ENCODE measurements around the gene TRIP10.

Gene TRIP10

GRCh38 chr19:6712231-6712630, 27.2 kb upstream of the TRIP10 start:
- no peak for DNase-seq (ENCODE audit: low read depth)

- DNase-seq (ENCODE audit: low read depth) = no peak
Measured at GRCh38 chr19:6712692-6713670, 26.5 kb upstream of the TRIP10 start.

DNA sequence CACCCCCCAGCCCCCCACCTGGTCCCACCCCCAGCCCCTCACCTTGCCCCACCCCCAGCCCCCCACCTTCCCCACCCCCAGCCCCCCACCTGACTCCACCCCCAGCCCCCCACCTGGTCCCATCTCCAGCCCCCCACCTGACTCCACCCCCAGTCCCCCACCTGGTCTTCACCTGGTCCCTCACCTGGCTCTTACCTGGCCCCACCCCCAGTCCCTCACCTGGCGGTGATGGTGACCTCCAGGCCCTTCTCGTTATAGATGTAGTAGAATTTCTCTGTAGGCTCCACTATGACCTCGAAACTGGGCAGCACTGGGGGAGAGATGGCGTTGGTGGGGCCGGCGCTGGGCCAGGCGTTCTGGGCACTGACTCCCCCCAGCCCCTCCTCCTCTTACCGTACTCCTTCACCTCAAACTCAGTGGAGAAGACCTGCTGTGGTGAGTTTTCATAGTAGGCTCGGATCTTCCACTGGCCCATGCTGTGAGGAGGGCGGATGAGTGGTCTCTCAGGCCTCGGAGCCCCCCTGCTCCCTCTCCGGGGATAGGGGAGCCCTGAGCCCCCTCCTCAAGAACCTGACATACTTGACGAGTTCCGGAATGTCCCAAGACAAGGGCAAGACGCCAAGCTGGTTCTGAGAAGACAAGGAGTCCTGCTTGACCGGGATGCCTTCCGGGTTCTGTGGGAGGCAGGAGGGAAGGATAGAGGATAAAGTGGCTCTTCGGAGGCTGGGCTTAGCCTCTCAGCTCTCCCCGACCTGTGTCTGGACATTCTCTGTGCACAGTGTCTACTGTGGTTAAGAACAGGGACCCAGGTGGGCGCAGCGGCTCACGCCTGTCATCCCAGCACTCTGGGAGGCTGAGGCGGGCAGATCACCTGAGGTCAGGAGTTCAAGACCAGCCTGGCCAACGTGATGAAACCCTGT, 25.4 kb upstream of the TRIP10 start:
- no peak for DNase-seq (ENCODE audit: low read depth)

DNA sequence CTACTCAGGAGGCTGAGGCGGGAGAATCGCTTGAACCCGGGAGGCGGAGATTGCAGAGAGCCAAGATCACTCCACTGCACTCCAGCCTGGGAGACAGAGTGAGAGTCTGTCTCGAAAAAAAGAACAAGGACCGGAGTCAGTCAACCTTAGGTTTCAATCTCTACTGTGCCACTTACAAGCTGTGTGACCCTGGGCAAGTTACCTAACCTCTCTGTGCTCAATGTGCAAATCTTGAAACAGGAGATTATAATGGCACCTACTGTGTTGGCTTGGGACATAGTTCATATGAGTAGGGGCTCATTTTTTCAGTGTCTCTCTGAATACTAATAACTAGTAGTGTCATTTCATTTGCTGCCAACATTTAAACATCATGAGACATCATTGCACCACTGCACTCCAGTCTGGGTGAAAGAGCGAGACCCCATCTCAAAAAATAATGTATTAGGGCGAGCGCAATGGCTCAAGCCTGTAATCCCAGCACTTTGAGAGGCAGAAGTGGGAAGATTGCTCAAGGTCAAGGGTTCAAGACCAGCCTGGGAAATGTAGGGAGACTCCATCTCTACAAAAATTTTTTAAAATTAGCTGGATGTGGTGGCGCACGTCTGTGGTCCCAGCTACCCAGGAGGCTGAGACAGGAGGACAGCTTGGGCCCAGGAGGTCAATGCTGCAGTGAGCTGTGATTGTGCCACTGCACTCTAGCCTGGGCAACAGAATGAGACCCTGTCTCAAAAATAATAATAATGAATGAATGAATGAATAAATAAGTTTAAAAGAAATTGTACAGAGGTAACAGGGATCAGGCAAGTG, 24.5 kb upstream of the TRIP10 start:
- no peak for DNase-seq (ENCODE audit: low read depth)

- no peak for DNase-seq (ENCODE audit: low read depth)
Measured at GRCh38 chr19:6716610-6716970, 22.9 kb upstream of the TRIP10 start.

- DNase-seq (ENCODE audit: low read depth) = no peak
Measured at GRCh38 chr19:6717036-6717435, 22.4 kb upstream of the TRIP10 start.

- no peak for DNase-seq (ENCODE audit: low read depth)
Measured at GRCh38 chr19:6717441-6717971, 22.0 kb upstream of the TRIP10 start.

GRCh38 chr19:6718111-6718740, 21.3 kb upstream of the TRIP10 start:
- DNase-seq (ENCODE audit: low read depth) = no peak

DNA sequence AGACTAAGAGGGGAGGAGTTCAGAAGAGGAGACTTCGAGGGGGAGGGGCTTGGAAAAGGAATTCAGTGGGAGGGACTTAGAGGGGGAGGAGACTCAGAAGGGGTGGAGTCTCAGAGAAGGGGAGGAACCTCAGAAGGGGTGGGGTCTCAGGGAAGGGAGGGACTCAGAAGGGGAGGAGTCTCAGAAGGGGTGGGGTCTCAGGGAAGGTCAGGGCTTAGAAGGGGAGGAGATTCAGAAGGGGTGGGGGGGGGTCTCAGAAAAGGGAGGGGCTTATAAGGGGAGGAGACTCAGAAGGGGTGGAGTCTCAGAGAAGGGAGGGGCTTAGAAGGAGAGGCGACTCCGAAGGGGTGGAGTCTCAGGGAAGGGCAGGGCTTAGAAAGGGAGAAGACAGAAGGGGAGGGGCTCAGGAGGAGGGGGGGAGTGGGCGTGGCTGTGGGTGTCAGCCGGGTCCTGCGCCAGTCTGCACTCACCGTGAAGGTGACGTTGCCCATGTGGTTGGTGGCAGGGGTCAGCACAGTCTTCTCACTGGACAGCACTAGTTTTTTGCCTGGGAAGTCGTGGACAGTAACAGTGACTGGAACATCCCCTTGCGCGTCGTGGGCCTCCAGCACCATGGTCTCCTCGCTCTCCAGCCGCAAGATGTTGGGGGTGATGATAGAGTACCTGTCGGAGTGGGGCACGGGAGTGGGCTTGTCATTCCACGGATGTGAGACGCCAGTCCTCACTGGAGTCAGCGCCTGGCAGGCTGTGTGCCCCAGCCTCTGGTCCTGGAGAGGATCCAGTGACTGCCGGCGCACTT, 20.5 kb upstream of the TRIP10 start:
- peak; percentile 75 for DNase-seq (ENCODE audit: low read depth)

DNA sequence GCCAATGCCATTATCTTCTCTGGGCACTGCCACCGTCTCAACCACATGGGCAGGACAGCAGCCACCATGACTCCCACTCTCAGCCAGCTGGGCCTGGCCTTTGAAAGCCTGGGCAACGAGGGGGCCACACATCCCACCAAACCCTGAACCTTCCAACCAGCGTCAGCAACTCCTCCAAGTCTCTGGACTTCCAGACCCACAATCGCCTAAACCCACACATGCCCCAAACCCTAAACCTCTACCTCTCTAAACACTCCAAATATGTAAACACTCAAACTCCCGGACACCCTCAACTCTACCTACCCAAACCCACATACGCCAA, 20.0 kb upstream of the TRIP10 start:
- DNase-seq (ENCODE audit: low read depth) = no peak

GRCh38 chr19:6719992-6720368, 19.5 kb upstream of the TRIP10 start:
- DNase-seq (ENCODE audit: low read depth) = no peak

DNA sequence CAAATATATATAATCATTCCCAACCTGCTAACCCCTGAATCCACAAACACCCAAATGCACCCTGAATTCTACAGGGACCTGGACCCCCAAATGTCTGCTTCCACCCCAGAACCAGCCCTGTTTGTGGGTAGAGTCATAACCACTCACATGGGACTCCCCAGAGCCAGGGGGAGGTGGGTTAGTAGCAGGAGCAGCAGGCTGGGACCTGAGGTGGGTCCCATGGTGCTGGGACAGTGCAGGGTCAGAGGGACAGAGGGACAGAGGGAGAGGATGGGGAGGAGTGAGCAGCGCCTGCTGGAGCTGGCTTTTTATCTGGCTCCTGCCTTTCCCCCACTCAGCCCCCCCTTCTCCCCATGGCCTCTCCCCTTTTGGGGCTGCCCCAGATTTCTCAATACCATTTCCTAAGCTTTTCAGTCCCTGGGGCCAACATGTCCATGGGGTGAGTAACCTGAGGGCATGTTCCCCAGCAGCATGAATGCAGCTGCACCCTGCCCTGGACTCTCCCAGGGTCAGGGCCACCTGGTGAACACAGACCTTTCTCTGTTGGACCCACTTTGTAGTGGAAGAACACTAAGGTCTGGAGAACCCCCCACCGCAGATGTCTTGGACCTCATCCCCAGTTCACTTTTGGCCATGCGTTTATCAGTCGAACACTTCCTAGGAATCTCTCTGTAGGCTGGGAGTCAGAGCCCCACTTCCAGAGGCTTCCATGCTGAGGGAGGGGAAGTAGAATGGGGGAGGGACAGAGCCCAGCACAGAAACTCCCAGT, 18.9 kb upstream of the TRIP10 start, which contains the start of gene C3:
Gene C3 (minus strand): TSS at position 282 of the 769 bp plus-strand sequence. CDS start 61 bp downstream, at position 221.
- DNase-seq (ENCODE audit: low read depth) = no peak

DNA sequence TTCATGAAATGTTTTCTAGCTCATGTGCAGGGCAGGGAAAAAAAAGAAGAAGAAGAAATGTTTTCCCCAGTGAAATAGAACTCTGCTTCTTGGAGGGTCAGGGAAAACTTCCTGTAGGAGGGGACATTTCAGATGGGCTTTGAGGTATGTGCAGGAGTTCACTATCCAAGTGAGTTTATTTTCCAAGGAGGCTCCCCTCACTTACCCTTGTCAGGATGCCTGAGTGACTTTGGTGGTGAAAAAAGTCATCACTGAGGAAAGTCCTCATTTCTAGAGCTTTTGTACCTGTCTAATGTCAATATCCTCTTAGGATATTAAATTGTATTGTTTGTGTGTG, 18.4 kb upstream of the TRIP10 start:
- no peak for DNase-seq (ENCODE audit: low read depth)

DNA sequence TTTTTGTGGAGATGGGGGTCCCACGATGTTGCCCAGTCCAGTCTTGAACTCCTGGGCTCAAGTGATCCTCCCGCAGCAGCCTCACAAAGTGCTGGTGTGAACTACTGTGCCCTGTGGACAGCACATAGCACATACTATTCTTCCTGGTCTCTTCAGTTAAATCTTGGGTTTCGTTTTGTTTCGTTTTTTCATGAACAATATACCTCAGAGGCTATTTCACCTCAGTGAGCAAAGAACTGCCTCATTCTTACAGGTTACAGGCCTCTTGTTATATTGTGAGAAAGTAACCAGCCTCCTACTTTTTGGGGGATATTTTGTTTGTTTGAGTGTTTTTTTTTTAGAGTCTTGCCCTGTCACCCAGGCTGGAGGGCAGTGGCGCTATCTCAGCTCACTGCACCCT, 17.7 kb upstream of the TRIP10 start:
- no peak for DNase-seq (ENCODE audit: low read depth)

- DNase-seq (ENCODE audit: low read depth) = no peak
Measured at GRCh38 chr19:6723108-6723618, 16.3 kb upstream of the TRIP10 start.

- no peak for DNase-seq (ENCODE audit: low read depth)
Measured at GRCh38 chr19:6723738-6724137, 15.7 kb upstream of the TRIP10 start.

DNA sequence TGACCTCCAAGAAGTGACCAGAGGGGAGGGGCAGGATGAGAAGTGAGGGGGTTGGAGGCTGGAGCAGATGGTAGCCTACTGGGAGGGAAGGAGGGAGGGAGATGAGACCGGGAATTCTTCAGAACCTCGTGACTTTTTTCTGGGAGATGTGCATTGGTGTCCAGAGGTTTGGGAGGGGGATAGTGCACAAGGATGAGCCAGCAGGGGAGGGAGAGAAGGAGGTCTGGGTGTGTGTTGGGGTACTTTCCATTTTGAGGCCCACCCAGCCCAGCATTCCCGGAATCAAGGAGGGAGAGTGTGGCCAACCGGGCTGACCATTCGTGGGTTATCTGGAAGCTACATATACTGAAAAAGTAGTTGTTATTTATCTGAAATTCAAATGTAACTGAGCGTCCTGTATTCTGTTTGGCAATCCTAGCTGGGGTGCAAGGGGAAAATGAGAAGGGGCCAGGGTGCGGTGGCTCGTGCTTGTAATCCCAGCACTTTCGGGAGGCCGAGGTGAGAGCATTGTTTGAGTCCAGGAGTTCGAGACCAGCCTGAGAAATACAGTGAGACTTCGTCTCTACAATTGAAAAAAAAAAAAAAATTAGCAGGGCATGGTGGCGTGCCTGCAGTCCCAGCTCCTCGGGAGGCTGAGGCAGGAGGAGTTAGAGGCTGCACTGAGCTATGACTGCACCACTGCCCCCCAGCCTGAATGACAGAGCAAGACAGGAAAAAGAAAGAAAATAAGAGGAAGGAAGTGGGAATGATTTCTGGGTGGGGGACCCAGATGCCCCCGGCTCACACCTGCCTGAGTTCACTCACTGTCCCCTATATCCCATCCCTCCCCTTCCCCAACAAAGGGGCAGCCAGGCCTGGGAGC, 14.6 kb upstream of the TRIP10 start:
- DNase-seq (ENCODE audit: low read depth) = no peak

DNA sequence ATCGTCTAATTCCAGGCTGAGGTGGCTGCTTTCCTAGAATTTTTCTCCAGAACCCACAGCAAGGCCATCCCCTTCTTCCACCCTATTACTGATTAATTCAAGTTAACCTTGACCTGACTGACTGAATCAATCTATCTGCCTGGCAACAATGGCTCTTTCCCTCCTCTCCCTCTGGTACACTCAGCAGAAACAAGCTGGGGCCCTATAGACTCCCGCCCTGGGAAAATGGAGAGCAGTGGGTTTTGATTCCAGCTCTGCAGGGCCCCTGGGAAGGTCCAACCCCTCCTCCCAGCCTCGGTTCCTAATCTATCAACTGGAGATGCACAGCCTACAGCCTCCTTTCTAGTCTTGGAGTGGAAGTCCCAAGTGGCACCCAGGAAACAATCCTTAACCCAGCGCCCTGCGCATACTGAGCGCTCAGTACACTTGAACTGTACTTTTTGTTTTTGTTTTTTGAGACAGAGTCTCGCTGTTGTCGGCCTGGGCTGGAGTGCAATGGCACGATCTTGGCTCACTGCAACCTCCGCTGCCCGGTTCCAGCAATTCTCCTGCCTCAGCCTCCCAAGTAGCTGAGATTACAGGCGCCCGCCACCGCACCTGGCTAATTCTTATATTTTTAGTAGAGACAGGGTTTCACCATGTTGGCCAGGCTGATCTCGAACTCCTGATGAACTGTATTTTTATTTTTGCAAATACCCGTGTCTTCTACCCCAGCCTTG, 13.8 kb upstream of the TRIP10 start:
- no peak for DNase-seq (ENCODE audit: low read depth)
